ENCODE results near the gene P2RY13.

DNA sequence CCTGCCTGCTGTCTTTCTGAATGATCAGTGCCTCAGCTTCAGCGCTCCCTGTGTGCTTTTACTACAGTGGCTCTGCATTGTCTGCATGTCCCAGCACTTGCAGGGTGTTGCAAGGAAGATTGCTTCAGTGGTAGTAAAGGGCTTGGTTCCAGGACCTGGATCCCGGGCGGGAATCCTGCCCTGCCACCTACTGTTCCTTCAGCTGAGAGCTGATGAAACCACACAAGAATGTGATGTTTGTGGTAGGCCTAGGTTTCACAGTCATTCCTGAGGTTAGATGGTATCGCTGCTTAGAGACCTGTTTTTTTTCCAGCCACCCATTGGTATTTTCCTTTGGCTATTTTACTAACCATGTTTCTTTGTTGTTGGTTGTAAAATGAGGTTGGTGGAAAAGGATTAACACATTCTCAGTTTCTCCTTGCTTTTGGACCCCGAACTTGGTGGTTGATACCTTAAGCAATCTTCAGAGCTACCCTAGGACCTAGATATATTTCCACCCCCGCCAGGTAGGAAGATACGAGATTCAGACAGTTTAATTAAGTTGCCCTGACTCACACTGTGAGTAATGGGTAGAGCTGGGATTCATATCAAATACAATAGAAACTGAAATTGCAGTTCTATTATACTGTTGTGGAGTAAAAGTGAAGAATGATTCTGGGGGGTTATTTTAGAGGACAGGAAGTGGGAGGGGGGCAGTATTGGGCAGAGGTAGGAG lies 24.1 kb downstream of the P2RY13 start:
- no peak for TF ChIP-seq POLR2A (IDR thresholded peaks at IDR 0.05)
- TF ChIP-seq, protein P1, sequence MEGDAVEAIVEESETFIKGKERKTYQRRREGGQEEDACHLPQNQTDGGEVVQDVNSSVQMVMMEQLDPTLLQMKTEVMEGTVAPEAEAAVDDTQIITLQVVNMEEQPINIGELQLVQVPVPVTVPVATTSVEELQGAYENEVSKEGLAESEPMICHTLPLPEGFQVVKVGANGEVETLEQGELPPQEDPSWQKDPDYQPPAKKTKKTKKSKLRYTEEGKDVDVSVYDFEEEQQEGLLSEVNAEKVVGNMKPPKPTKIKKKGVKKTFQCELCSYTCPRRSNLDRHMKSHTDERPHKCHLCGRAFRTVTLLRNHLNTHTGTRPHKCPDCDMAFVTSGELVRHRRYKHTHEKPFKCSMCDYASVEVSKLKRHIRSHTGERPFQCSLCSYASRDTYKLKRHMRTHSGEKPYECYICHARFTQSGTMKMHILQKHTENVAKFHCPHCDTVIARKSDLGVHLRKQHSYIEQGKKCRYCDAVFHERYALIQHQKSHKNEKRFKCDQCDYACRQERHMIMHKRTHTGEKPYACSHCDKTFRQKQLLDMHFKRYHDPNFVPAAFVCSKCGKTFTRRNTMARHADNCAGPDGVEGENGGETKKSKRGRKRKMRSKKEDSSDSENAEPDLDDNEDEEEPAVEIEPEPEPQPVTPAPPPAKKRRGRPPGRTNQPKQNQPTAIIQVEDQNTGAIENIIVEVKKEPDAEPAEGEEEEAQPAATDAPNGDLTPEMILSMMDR (IDR thresholded peaks at IDR 0.05 in 4 of 5, conservative IDR thresholded peaks at IDR 0.05 in 1 of 5), result no peak

Data from gastrocnemius medialis (tissue), 4 donors.